Measurements from ENCODE around the gene PITX2. TPM values are rescaled to one million over a fixed set of nuclear protein-coding genes. Genes with fewer than 3 reads are reported as not detected.

PITX2 gene
- total RNA-seq, 1 donor, result 0.36 TPM

GRCh38 chr4:110617075-110617640 lies 5.7 kb downstream of the PITX2 start:
- TF ChIP-seq CTCF (IDR thresholded peaks at IDR 0.05; ENCODE audit: extremely low read depth, low read depth, low read length), result no peak
- Histone ChIP-seq H3K9me3 (ENCODE audit: low read depth, low read length) (no peaks in the 10 kb centered on the region), H3K4me2 (ENCODE audit: insufficient read depth, low read length) (no peak overlapping the region), H3K27ac (ENCODE audit: low read depth, low read length) (no peak overlapping the region), H4K20me1 (ENCODE audit: insufficient read depth, low read length) (no peaks in the 10 kb centered on the region), H3K36me3 (ENCODE audit: insufficient read depth, low read length) (no peaks in the 10 kb centered on the region), H3K27me3 (ENCODE audit: insufficient read depth, low read length) (peaks cover 100% of the 10 kb centered on the region), H3K79me2 (ENCODE audit: insufficient read depth, low read length) (no peaks in the 10 kb centered on the region), H3K4me1 (ENCODE audit: insufficient read depth, low read length) (no peaks in the 10 kb centered on the region), H3K4me3 (ENCODE audit: insufficient read depth, low read length) (no peak overlapping the region), H2AFZ (ENCODE audit: low read length) (no peak overlapping the region)
- DNase-seq (ENCODE audit: insufficient read length, low spot score, missing footprints), result no peak

DNA sequence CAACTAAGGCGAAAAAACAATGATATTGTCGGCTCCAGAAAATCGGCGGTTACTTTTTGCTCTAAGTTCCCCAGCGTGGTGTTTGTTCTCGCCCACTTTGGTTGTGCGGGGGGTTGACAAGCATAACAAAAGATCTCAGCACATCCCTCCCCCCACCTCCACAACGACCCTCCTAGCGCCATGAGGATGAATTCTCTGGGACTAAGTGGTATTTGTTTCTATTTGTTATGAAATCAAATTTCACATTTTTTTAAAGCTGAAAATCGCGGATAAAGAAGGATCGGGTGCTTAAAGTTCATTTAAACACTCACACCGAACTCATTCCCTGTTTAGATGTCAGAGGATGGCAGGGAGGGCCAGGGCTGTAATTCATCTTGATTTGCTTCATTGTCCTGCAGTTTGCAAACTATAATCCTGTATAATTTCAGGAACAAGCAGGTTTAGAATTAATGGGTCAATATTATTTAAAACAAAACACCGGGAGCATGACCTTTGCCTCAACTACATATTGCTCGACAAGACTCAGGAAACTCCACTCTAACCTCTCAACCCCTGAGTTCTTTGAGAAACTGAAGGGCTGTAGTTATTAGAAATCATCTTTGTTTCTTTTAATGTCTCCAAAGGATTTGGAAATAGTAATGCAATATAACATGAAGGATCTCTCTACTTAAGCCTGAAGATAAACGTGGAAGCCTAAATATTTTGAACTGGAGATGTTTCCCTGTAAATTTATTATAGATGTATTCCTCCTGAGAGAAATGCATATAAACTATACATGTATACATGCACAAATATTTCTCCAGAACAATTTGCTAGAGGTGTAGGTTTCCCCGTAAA lies 6.4 kb downstream of the PITX2 start:
- H3K27me3 ChIP-seq (ENCODE audit: insufficient read depth, low read length), result peaks cover 100% of the 10 kb centered on the region
- no peaks in the 10 kb centered on the region for H3K4me1 ChIP-seq (ENCODE audit: insufficient read depth, low read length)
- H2AFZ ChIP-seq (ENCODE audit: low read length), result no peak overlapping the region
- H3K4me2 ChIP-seq (ENCODE audit: insufficient read depth, low read length), result no peak overlapping the region
- H3K27ac ChIP-seq (ENCODE audit: low read depth, low read length), result no peak overlapping the region
- no peaks in the 10 kb centered on the region for H3K9me3 ChIP-seq (ENCODE audit: low read depth, low read length)
- DNase-seq (ENCODE audit: insufficient read length, low spot score, missing footprints), result no peak
- no peaks in the 10 kb centered on the region for H3K36me3 ChIP-seq (ENCODE audit: insufficient read depth, low read length)
- no peak overlapping the region for H3K4me3 ChIP-seq (ENCODE audit: insufficient read depth, low read length)
- H4K20me1 ChIP-seq (ENCODE audit: insufficient read depth, low read length), result no peaks in the 10 kb centered on the region
- no peak for TF ChIP-seq CTCF (IDR thresholded peaks at IDR 0.05; ENCODE audit: extremely low read depth, low read depth, low read length)
- H3K79me2 ChIP-seq (ENCODE audit: insufficient read depth, low read length), result no peaks in the 10 kb centered on the region

DNA sequence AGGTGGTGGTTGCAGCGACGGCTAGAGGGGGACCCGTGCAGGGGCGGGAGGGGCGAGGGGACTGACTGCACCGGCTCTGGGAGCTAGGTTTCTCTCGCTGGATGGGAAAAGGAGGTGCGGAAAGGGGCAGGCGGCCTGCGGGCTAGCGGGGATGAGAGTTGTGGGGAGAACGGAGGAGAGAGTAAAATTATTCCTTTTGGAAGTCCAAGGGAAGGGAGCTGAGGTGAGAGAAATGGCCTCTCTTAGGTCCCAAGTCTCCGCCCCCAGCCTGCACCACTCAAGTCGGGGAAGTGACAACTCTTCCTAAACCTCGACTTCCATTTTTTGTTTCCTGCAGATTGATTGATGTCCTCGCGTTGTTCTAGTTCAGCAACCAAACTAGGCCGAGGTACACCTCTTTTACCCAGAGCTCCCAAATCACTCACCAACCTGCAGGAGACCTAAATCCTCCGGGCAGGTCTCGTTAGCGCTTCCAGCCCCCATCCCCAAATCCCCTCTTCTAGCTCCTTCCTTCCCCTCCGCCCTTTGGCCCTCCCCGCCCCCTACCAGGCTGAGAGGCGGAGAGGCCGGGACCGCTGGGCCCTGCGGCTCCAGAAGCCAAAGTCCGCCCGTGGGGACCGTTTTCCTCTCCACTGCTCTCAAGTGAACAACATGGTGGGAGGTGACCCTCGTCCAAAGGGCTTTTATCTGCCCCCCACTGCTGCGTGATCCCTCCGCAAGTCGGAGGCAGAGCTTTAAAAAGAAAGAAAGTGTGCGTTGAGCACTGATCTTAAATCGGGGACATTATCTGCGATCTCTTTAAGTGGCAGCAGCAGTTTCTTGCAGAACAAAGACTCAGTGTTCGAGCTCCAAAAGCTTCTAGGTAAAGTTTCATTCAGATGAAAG lies 7.3 kb downstream of the PITX2 start:
- Histone ChIP-seq H3K36me3 (ENCODE audit: insufficient read depth, low read length) (no peaks in the 10 kb centered on the region), H3K27me3 (ENCODE audit: insufficient read depth, low read length) (peaks cover 100% of the 10 kb centered on the region), H2AFZ (ENCODE audit: low read length) (no peak overlapping the region), H3K27ac (ENCODE audit: low read depth, low read length) (no peak overlapping the region), H3K4me2 (ENCODE audit: insufficient read depth, low read length) (no peak overlapping the region), H4K20me1 (ENCODE audit: insufficient read depth, low read length) (no peaks in the 10 kb centered on the region), H3K4me3 (ENCODE audit: insufficient read depth, low read length) (no peak overlapping the region), H3K4me1 (ENCODE audit: insufficient read depth, low read length) (no peaks in the 10 kb centered on the region), H3K9me3 (ENCODE audit: low read depth, low read length) (no peaks in the 10 kb centered on the region), H3K79me2 (ENCODE audit: insufficient read depth, low read length) (no peaks in the 10 kb centered on the region)
- peak; percentile 59 for DNase-seq (ENCODE audit: insufficient read length, low spot score, missing footprints)
- no peak for TF ChIP-seq CTCF (IDR thresholded peaks at IDR 0.05; ENCODE audit: extremely low read depth, low read depth, low read length)

Measured in osteoblast (primary cell).